ENCODE data around the gene FZD8.

The FZD8 gene

DNA sequence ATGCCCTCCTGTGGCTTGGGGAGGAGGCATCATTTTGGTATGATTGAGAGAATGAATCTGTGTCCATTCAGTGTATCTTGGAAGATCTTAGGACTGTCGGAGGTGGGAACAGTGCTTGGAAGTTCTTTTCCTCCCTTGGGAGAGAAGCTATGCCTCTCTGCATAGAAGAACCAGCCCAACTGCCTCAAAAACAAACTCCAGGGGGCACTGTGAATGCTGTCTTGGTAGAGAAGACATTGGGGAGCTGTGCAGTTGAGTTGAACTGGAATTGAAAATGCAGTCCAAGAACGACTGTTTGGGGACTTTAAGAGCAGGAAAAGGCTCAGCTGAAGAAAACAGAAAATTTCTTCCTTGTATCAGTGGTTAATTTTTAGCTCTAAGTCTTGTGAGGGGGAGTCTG lies 41.9 kb downstream of the FZD8 start:
- DNase-seq: no peak

- no peak for DNase-seq
Observed at GRCh38 chr10:35598379-35598778, 43.7 kb downstream of the FZD8 start.

- DNase-seq: no peak
Observed at GRCh38 chr10:35595106-35595505, 47.0 kb downstream of the FZD8 start.

DNA sequence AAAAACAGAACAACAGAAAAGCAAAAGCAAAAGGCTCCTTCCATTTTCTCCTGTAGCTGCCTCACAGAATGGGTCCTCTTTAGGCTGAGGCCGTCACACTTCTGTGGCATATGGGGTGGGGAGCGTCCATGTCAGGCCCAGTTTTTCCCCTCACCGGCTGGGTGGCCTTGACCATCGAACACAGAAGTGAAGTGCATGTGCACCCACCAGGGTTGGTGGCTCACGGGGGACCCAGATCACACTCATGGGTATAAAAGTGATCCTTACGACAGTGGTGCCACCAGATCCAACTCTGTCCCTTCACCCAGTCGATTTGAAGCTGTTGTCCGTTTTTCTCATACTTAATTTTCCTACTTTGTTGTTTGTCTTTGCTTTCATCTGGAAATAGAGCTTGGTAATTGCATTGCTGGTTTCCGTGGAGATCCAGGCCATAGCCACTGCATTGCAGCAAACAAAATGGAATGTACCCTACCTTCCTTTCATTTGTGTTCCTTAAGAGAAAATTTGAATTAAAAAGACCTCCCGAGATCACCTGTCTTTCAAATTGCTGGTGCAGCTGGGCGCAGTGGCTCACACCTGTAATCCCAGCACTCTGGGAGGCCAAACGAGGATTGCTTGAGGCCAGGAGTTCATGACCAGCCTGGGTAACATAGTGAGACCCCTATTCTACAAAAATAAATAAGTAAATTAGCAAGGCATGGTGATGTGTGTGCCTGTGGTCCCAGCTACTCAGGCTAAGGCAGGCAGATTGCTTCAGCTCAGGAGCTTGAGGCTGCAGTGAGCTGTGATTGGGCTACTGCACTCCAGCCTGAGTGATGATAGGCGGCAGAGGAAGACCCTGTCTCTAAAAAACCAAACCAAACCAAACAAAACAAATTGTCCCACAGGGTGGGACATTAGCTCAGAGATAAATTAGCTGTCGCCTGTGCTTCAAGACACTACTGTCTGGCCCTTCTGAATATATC lies 47.7 kb downstream of the FZD8 start:
- no peak for DNase-seq

GRCh38 chr10:35592441-35592840 lies 49.7 kb downstream of the FZD8 start:
- DNase-seq: no peak

GRCh38 chr10:35588836-35589235 lies 53.3 kb downstream of the FZD8 start:
- no peak for DNase-seq
